NCI-H2107 (cell line): ENCODE results near the gene CYP46A1.
"Not testable (repeated sequence)": the region's sequence is repeated elsewhere in the genome, so short reads cannot be mapped to it uniquely, and the experiment has no call there.

Experiments used
- DNase-seq: peaks from one replicate; lab custom pipeline; 2025; lab: John Stamatoyannopoulos, UW

CYP46A1 gene

GRCh38 chr14:99657645-99658155 is 26.4 kb upstream of the CYP46A1 start:
- DNase-seq: no peak

GRCh38 chr14:99658218-99658845 is 25.8 kb upstream of the CYP46A1 start:
- no peak for DNase-seq

GRCh38 chr14:99659333-99659741 is 24.8 kb upstream of the CYP46A1 start:
- no peak for DNase-seq

- DNase-seq: no peak
Observed at GRCh38 chr14:99660006-99660566, 24.0 kb upstream of the CYP46A1 start.

GRCh38 chr14:99660794-99661193 is 23.3 kb upstream of the CYP46A1 start:
- DNase-seq: no peak

GRCh38 chr14:99661206-99661605 is 22.9 kb upstream of the CYP46A1 start:
- DNase-seq: not testable (repeated sequence)

- no peak for DNase-seq
Observed at GRCh38 chr14:99662846-99663245, 21.3 kb upstream of the CYP46A1 start.

- DNase-seq: no peak
Observed at GRCh38 chr14:99663386-99664057, 20.6 kb upstream of the CYP46A1 start.

GRCh38 chr14:99664058-99664936 is 19.8 kb upstream of the CYP46A1 start:
- DNase-seq: no peak

- no peak for DNase-seq
Observed at GRCh38 chr14:99664937-99665273, 19.2 kb upstream of the CYP46A1 start.

- DNase-seq: no peak
Observed at GRCh38 chr14:99666533-99666932, 17.6 kb upstream of the CYP46A1 start.

GRCh38 chr14:99667045-99667444 is 17.1 kb upstream of the CYP46A1 start:
- no peak for DNase-seq

- DNase-seq: no peak
Observed at GRCh38 chr14:99667821-99668220, 16.3 kb upstream of the CYP46A1 start.

GRCh38 chr14:99668307-99669295 is 15.5 kb upstream of the CYP46A1 start:
- no peak for DNase-seq

GRCh38 chr14:99670361-99671234 is 13.5 kb upstream of the CYP46A1 start:
- no peak for DNase-seq

GRCh38 chr14:99671235-99672224 is 12.6 kb upstream of the CYP46A1 start:
- no peak for DNase-seq

GRCh38 chr14:99672506-99673304 is 11.4 kb upstream of the CYP46A1 start:
- no peak for DNase-seq
